A673 (cell line): ENCODE data around the gene NR5A2.

Experiments used
- CTCF ChIP-seq: fragments of 300-800, 200-600 bp; sonication (generic); conservative IDR thresholded peaks from 2 replicates; pipeline ENCODE4 v1.5.1; 2017; ENCODE audit warnings: low read depth, mild to moderate bottlenecking, antibody characterized with exemption, low read length, moderate library complexity, mixed read lengths
- EZH2 ChIP-seq: fragments of 200-600 bp; sonication (generic); IDR thresholded peaks from 2 replicates; pipeline ENCODE4 v1.6.1; 2017; ENCODE audit warnings: borderline replicate concordance, low read depth, mild to moderate bottlenecking, mixed read lengths, antibody characterized with exemption, low read length; ENCODE audit not compliant: poor library complexity, severe bottlenecking

GRCh38 chr1:200079232-200079940 is 51.9 kb downstream of the NR5A2 start:
- TF ChIP-seq CTCF = no peak
- TF ChIP-seq EZH2 = no peak
